KOPT-K1 (cell line): ENCODE measurements around the gene TLE2.
"Not testable (repeated sequence)": the region's sequence is repeated elsewhere in the genome, so short reads cannot be mapped to it uniquely, and the experiment has no call there.

Source experiments
- H3K27ac ChIP-seq: fragments of 200-600 bp; sonication (generic); 2 replicates; pipeline ENCODE4 v1.5.1; 2016; ENCODE audit warnings: antibody characterized with exemption, mild to moderate bottlenecking, low read depth, low read length; ENCODE audit not compliant: poor library complexity, severe bottlenecking
- H3K36me3 ChIP-seq: fragments of 200-600 bp; sonication (generic); 2 replicates; pipeline ENCODE4 v1.5.1; 2017; ENCODE audit warnings: antibody characterized with exemption, mild to moderate bottlenecking, low read length, moderate library complexity; ENCODE audit not compliant: insufficient read depth
- H3K9me3 ChIP-seq: fragments of 200-600 bp; sonication (generic); 2 replicates; pipeline ENCODE4 v1.5.1; 2017; ENCODE audit warnings: antibody characterized with exemption, low read length, mild to moderate bottlenecking; ENCODE audit not compliant: insufficient read depth, poor library complexity, severe bottlenecking

The TLE2 gene

GRCh38 chr19:3059653-3060052 is 30.6 kb upstream of the TLE2 start:
- no peak overlapping the region for H3K27ac ChIP-seq
- H3K9me3 ChIP-seq, result no peaks in the 10 kb centered on the region
- H3K36me3 ChIP-seq, result peaks cover 64% of the 10 kb centered on the region

GRCh38 chr19:3058821-3059314 is 29.8 kb upstream of the TLE2 start:
- peaks cover 72% of the 10 kb centered on the region for H3K36me3 ChIP-seq
- H3K27ac ChIP-seq, result no peak overlapping the region
- no peaks in the 10 kb centered on the region for H3K9me3 ChIP-seq

GRCh38 chr19:3058009-3058820 is 29.1 kb upstream of the TLE2 start:
- Histone ChIP-seq H3K27ac (no peak overlapping the region), H3K36me3 (peaks cover 78% of the 10 kb centered on the region), H3K9me3 (no peaks in the 10 kb centered on the region)

GRCh38 chr19:3057275-3057714 is 28.2 kb upstream of the TLE2 start:
- H3K36me3 ChIP-seq, result peaks cover 82% of the 10 kb centered on the region
- H3K27ac ChIP-seq, result no peak overlapping the region
- H3K9me3 ChIP-seq, result no peaks in the 10 kb centered on the region

- peaks cover 85% of the 10 kb centered on the region for H3K36me3 ChIP-seq
- no peaks in the 10 kb centered on the region for H3K9me3 ChIP-seq
- H3K27ac ChIP-seq, result no peak overlapping the region
Measured at GRCh38 chr19:3056417-3057088, 27.5 kb upstream of the TLE2 start.

- Histone ChIP-seq H3K36me3 (peaks cover 83% of the 10 kb centered on the region), H3K27ac (no peak overlapping the region), H3K9me3 (no peaks in the 10 kb centered on the region)
Measured at GRCh38 chr19:3055741-3056416, 26.8 kb upstream of the TLE2 start.

- H3K36me3 ChIP-seq, result peaks cover 76% of the 10 kb centered on the region
- H3K27ac ChIP-seq, result no peak overlapping the region
- H3K9me3 ChIP-seq, result no peaks in the 10 kb centered on the region
Measured at GRCh38 chr19:3054972-3055740, 26.1 kb upstream of the TLE2 start.

GRCh38 chr19:3054265-3054971 is 25.3 kb upstream of the TLE2 start:
- Histone ChIP-seq H3K9me3 (no peaks in the 10 kb centered on the region), H3K36me3 (peaks cover 69% of the 10 kb centered on the region), H3K27ac (no peak overlapping the region)

GRCh38 chr19:3053780-3054179 is 24.7 kb upstream of the TLE2 start:
- peaks cover 62% of the 10 kb centered on the region for H3K36me3 ChIP-seq
- no peak overlapping the region for H3K27ac ChIP-seq
- H3K9me3 ChIP-seq, result no peaks in the 10 kb centered on the region

- H3K27ac ChIP-seq, result no peak overlapping the region
- peaks cover 57% of the 10 kb centered on the region for H3K36me3 ChIP-seq
- H3K9me3 ChIP-seq, result no peaks in the 10 kb centered on the region
Measured at GRCh38 chr19:3053218-3053621, 24.1 kb upstream of the TLE2 start.

- H3K27ac ChIP-seq, H3K9me3 ChIP-seq: not testable (repeated sequence)
- H3K36me3 ChIP-seq, result peaks cover 25% of the 10 kb centered on the region
Measured at GRCh38 chr19:3050016-3050415, 20.9 kb upstream of the TLE2 start.

GRCh38 chr19:3049089-3049488 is 20.0 kb upstream of the TLE2 start:
- no peak overlapping the region for H3K27ac ChIP-seq
- peaks cover 15% of the 10 kb centered on the region for H3K36me3 ChIP-seq
- H3K9me3 ChIP-seq, result no peaks in the 10 kb centered on the region

GRCh38 chr19:3048190-3048533 is 19.1 kb upstream of the TLE2 start:
- H3K27ac ChIP-seq, result no peak overlapping the region
- no peaks in the 10 kb centered on the region for H3K9me3 ChIP-seq

GRCh38 chr19:3047496-3048189 is 18.6 kb upstream of the TLE2 start:
- H3K9me3 ChIP-seq, result no peaks in the 10 kb centered on the region
- H3K27ac ChIP-seq, result no peak overlapping the region
- H3K36me3 ChIP-seq, result peaks cover 6% of the 10 kb centered on the region; the same call in 1 of the 2 replicates

More at GRCh38 chr19:3048190-3048533, 19.1 kb upstream of the TLE2 start:
- H3K36me3 ChIP-seq, result peaks cover 7% of the 10 kb centered on the region; the same call in 1 of the 2 replicates
